ENCODE measurements around the gene ZNF646.

ZNF646 gene

DNA sequence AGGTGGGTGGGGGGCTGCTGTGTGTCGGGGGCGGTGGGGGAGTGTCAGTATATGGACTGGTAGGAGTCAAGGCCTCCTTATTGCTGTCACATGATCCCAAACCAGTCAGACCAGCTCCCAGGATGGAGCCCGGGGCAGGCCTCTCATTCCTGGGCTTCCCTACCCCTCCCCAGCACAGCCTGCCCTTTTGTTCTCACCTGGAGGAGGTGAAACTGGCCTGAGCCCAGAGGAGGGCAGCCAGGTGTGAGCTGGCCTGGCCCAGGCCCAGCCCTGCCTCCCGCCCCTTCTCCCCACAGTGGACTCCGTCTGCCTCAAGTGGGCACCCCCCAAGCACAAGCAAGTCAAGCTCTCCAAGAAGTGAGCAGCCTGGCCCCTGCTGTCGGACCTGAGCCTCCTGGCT is 56.7 kb downstream of the ZNF646 start:
- no peak for DNase-seq (ENCODE audit: low spot score)

DNA sequence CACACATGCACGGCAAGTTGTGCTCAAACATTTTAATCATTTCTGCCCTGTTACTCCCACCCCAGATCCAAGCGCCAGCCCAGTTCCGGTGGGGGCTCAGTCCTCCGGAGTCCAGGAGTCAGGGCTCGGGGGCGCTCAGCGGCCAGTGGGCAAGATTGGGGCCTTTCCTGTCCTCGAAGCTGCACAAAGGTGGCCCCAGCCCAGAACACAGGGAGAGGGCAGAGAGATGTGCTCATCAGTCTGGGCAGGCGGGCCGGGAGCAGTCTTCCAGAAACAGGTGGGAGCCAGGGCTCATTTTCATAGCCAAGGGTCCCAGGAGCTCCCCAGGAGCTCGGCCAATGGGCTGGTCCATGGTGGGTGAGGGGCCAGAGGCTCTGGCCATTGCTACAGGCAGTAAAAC is 57.2 kb downstream of the ZNF646 start:
- no peak for DNase-seq (ENCODE audit: low spot score)

DNA sequence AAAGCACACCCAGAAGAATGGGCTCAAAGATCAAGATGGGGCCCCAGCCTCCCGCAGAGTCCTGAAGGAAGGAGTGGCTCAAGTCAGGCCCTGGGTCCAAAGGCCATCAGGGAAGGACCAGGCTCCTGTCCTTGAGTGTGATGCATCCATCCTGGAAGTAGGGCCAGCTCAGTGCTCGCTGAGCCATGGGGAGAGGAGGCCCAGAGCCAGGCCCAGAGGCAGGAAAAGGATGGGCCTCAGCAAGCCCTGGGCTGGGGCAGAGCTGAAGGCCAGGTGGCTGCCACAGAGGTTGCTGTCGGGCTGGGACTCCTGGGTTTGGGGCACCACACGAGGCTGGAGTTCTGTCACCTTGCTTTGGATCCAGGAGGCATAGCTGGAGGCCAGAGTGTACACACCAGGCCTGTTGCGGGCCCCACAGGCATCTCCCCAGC is 57.6 kb downstream of the ZNF646 start:
- DNase-seq (ENCODE audit: low spot score): no peak

DNA sequence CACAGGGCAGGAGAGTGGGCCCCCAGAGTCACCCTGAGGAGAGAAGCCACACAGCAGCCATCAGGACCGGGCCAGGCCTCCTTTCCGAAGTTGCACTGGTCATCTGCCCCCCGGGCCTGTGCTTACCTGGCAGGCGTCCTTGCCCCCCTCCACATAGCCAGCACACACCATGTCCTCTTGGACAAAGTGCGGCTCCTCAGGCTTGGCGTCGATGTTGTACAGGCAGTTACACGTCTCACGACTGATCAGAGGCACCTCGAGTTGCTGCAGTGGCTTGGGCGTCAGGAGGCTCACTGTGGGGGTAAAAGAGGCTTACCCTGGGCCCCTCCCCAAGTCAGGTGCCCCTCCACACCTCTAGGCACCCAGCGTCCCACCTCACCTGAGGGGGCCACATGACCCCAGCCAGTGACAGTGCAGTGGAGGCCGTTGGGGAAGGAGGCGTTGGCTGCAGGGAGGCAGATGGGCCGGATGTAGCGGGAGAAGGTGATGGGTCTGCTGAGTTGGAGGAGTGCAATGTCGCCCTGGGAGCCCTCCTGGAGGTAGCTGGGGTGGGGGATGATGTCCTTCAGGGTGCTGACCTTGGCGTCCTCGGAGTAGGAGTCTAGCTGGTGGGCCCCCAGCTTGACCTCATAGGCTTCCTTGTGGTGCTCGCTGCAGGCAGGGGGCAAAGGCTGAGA is 58.2 kb downstream of the ZNF646 start:
- DNase-seq (ENCODE audit: low spot score): no peak

DNA sequence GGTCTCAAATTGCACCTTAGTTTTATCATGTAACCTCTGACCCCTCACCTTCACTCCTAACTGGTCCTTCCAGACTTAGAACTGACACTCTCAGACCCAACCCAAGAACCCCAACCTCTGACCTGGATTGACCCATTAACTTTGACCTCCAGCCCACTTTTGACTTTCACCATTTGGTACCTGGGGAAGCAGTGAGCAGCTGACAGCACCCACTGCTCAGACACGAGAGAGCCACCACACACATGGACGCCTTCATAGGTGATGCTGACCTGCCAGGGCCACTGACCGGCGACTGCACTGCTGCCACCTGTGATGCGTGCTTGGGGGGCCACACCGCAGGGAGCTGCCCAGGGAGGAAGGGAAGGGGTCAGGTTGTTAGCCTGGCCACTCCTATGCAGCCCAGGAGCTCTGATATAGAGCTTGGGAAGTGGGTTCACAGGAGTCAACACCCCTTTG is 58.9 kb downstream of the ZNF646 start:
- no peak for DNase-seq (ENCODE audit: low spot score)

Data from AG20443 (cell line).